K562 (cell line): Measurements from ENCODE around the gene ZNHIT3. TPM values are rescaled to one million over a fixed set of nuclear protein-coding genes. Genes with fewer than 3 reads are reported as not detected.
A peak's percentile ranks its signal among the peaks of the same experiment; 100 is the strongest.

Experiments
- HMGN3 ChIP-seq: IDR thresholded peaks from 2 replicates; pipeline ENCODE4 v1.6.1; 2011; ENCODE audit warnings: borderline replicate concordance, low read depth, mild to moderate bottlenecking, mixed read lengths, low read length; ENCODE audit not compliant: insufficient read length; ENCODE audit errors: extremely low read depth
- MYNN ChIP-seq, 2 experiments: sonication (generic); formaldehyde crosslinking in 1 of 2; IDR thresholded peaks; 2 replicates each; pipeline versions ENCODE4 v1.5.0 to v1.6.1; 2016 to 2020; ENCODE audit warnings: antibody characterized with exemption in 1 of 2, missing genetic modification reagents in 1 of 2
- PHB2 ChIP-seq: fragments of 450-650 bp; IDR thresholded peaks from 2 replicates; pipeline ENCODE4 v1.6.1; 2017; ENCODE audit warnings: low read depth
- ZFP36 ChIP-seq: fragments of 150-350 bp; IDR thresholded peaks from 2 replicates; pipeline ENCODE4 v1.6.1; 2018; ENCODE audit warnings: low read length, low read depth; ENCODE audit not compliant: partially characterized antibody
- ZNF197 ChIP-seq: fragments of 200-800 bp; sonication (Bioruptor generic); IDR thresholded peaks from 2 replicates; pipeline ENCODE4 v1.6.1; 2016; ENCODE audit warnings: low read depth, missing genetic modification characterization, missing compliant biosample characterization
- polyA plus RNA-seq, 8 experiments: library from polyadenylated mRNA; depleted of rRNA in 4 of 8; stranded (reverse) in 5 of 8; unstranded in 3 of 8; fragments of >200 nt; fragmentation: Nextera tagmentation in 2 of 8; fragmentation: Illumina TruSeq in 1 of 8; extraction: Ambion mirVana in 2 of 8; extraction: Trizol in 1 of 8; gene quantifications; 2 replicates each; pipeline versions ENCODE4 v1.2.1 to v1.2.3, GENCODE V29; 2011 to 2014; ENCODE audit warnings: inconsistent platforms in 1 of 8, missing spikeins in 1 of 8
- total RNA-seq, 7 experiments: library from RNA; depleted of rRNA in 6 of 7; stranded (reverse); fragments of >200 nt in 6 of 7; fragmentation: Illumina TruSeq in 2 of 7; extraction: Trizol in 2 of 7; gene quantifications; 2 replicates each; pipeline versions ENCODE4 v1.2.1 to v1.2.3, GENCODE V29; 2011 to 2021; ENCODE audit warnings: low replicate concordance in 1 of 7
- TF ChIP-seq, protein P1 (sequence below), 2 experiments: fragments of 450-650 bp in 1 of 2; sonication (generic) in 1 of 2; formaldehyde crosslinking in 1 of 2; IDR thresholded peaks; 2 replicates each; pipeline versions ENCODE4 v1.7.1 to v1.9.0; 2016 to 2022; ENCODE audit warnings: inconsistent platforms in 1 of 2, mild to moderate bottlenecking in 1 of 2, missing genetic modification reagents in 1 of 2
- TF ChIP-seq, protein P2 (sequence below), 2 experiments: fragments of 450-650 bp; formaldehyde crosslinking in 1 of 2; IDR thresholded peaks; 2 replicates each; pipeline versions ENCODE4 v1.4.0 to v1.6.1; 2014 to 2020; ENCODE audit warnings: mild to moderate bottlenecking in 2 of 2, borderline replicate concordance in 1 of 2, low read depth in 1 of 2

ZNHIT3 gene
- total and polyA plus RNA-seq, 9 of the 15 experiments (the other 6 are each of a cell fraction or from before 2014, with no cell fraction given): 45.0 to 300 (median 88.4) TPM

DNA sequence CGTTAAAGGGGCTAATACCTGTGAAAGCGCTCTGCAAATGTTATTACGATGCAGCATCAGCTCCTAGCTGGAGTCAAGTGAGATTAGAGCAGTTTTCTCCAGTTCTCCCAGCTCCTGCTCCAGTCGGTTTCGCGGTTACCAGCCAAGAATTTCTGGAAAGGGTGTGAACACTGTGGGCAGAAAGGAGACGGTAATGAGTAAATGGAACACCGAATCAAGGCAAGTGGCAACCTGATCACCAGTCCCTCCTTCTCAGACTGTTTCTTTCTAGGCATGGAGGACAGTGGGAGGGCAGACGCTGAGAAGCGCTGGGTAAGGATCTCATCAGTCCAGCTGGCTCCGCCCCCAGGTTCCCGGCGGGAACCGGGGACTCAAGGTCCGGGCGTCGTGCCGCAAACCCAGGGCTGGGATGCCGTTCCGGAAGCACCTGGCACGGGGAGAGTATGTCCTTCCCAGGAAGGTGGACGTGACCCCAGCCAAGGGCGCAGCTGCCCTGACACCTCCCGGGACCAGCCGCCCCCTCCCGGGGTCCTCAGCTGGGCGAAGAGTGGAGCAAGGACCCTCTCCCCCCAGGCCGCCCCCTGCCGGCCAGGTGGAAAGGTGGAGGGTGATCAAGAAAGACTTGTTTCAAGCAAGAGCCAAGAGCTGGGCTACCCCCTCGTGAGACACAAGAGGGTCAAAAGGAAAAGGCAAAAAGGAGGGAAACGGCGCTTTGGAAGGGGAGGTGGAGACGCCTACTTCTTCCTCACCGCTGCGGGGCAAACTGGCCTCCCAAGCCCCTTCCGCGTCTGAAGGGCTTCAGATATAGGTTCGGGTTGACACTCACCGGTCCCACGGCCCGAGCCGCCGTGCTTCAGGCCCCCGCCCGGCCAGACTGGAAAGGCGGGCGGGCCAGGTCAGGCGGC lies 47.7 kb downstream of the ZNHIT3 start (continued):
- TF ChIP-seq, protein P1, sequence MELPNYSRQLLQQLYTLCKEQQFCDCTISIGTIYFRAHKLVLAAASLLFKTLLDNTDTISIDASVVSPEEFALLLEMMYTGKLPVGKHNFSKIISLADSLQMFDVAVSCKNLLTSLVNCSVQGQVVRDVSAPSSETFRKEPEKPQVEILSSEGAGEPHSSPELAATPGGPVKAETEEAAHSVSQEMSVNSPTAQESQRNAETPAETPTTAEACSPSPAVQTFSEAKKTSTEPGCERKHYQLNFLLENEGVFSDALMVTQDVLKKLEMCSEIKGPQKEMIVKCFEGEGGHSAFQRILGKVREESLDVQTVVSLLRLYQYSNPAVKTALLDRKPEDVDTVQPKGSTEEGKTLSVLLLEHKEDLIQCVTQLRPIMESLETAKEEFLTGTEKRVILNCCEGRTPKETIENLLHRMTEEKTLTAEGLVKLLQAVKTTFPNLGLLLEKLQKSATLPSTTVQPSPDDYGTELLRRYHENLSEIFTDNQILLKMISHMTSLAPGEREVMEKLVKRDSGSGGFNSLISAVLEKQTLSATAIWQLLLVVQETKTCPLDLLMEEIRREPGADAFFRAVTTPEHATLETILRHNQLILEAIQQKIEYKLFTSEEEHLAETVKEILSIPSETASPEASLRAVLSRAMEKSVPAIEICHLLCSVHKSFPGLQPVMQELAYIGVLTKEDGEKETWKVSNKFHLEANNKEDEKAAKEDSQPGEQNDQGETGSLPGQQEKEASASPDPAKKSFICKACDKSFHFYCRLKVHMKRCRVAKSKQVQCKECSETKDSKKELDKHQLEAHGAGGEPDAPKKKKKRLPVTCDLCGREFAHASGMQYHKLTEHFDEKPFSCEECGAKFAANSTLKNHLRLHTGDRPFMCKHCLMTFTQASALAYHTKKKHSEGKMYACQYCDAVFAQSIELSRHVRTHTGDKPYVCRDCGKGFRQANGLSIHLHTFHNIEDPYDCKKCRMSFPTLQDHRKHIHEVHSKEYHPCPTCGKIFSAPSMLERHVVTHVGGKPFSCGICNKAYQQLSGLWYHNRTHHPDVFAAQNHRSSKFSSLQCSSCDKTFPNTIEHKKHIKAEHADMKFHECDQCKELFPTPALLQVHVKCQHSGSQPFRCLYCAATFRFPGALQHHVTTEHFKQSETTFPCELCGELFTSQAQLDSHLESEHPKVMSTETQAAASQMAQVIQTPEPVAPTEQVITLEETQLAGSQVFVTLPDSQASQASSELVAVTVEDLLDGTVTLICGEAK (IDR thresholded peaks at IDR 0.05): no peak
- TF ChIP-seq, protein P1 (CRISPR knock-in tag; IDR thresholded peaks at IDR 0.05): no peak
- TF ChIP-seq HMGN3 (peak; percentile 39), ZFP36 (no peak), PHB2 (no peak), MYNN (IDR thresholded peaks at IDR 0.05) (no peak), MYNN (CRISPR knock-in tag; IDR thresholded peaks at IDR 0.05) (no peak), ZNF197 (CRISPR knock-in tag) (no peak)
- TF ChIP-seq, protein P2, sequence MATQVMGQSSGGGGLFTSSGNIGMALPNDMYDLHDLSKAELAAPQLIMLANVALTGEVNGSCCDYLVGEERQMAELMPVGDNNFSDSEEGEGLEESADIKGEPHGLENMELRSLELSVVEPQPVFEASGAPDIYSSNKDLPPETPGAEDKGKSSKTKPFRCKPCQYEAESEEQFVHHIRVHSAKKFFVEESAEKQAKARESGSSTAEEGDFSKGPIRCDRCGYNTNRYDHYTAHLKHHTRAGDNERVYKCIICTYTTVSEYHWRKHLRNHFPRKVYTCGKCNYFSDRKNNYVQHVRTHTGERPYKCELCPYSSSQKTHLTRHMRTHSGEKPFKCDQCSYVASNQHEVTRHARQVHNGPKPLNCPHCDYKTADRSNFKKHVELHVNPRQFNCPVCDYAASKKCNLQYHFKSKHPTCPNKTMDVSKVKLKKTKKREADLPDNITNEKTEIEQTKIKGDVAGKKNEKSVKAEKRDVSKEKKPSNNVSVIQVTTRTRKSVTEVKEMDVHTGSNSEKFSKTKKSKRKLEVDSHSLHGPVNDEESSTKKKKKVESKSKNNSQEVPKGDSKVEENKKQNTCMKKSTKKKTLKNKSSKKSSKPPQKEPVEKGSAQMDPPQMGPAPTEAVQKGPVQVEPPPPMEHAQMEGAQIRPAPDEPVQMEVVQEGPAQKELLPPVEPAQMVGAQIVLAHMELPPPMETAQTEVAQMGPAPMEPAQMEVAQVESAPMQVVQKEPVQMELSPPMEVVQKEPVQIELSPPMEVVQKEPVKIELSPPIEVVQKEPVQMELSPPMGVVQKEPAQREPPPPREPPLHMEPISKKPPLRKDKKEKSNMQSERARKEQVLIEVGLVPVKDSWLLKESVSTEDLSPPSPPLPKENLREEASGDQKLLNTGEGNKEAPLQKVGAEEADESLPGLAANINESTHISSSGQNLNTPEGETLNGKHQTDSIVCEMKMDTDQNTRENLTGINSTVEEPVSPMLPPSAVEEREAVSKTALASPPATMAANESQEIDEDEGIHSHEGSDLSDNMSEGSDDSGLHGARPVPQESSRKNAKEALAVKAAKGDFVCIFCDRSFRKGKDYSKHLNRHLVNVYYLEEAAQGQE (IDR thresholded peaks at IDR 0.05; ENCODE audit: borderline replicate concordance): no peak
- TF ChIP-seq, protein P2 (CRISPR knock-in tag; IDR thresholded peaks at IDR 0.05; ENCODE audit: low read depth): no peak
